HEK293 (cell line): ENCODE results near the gene CA10.

Experiments used
- GLI2 ChIP-seq: fragments of 450-650 bp; formaldehyde crosslinking; IDR thresholded peaks from 2 replicates; pipeline ENCODE4; 2017; ENCODE audit warnings: missing biosample characterization, missing genetic modification characterization, low read depth, borderline replicate concordance
- MYNN ChIP-seq: fragments of 450-650 bp; formaldehyde crosslinking; IDR thresholded peaks from 2 replicates; pipeline ENCODE4 v1.5.1; 2016; ENCODE audit warnings: missing biosample characterization, missing genetic modification characterization, borderline replicate concordance
- YY1 ChIP-seq: fragments of 450-650 bp; formaldehyde crosslinking; IDR thresholded peaks from 2 replicates; pipeline ENCODE4 v1.5.1; 2018; ENCODE audit warnings: missing biosample characterization, missing genetic modification characterization
- ZNF274 ChIP-seq, 2 experiments: fragments of 200-500 bp in 1 of 2; fragments of 450-650 bp in 1 of 2; sonication (Bioruptor generic) in 1 of 2; formaldehyde crosslinking in 1 of 2; IDR thresholded peaks; 2 replicates each; pipeline versions ENCODE4 v1.5.1 to v1.6.1; 2014 to 2016; ENCODE audit warnings: borderline replicate concordance in 1 of 2, inconsistent platforms in 1 of 2, low read length in 1 of 2, missing biosample characterization in 1 of 2, missing genetic modification characterization in 1 of 2
- ZNF335 ChIP-seq: fragments of 450-650 bp; formaldehyde crosslinking; conservative IDR thresholded peaks from 2 replicates; pipeline ENCODE4 v1.5.1; 2016; ENCODE audit warnings: missing biosample characterization, missing genetic modification characterization
- TF ChIP-seq, protein P1 (sequence below): fragments of 450-650 bp; formaldehyde crosslinking; IDR thresholded peaks from 2 replicates; pipeline ENCODE4 v1.5.1; 2016; ENCODE audit warnings: missing biosample characterization, missing genetic modification characterization, low read depth
- TF ChIP-seq, protein P2 (sequence below): fragments of 450-650 bp; formaldehyde crosslinking; IDR thresholded peaks from 2 replicates; pipeline ENCODE4 v1.5.1; 2016; ENCODE audit warnings: missing biosample characterization, missing genetic modification characterization
- TF ChIP-seq, protein P3 (sequence below): fragments of 450-650 bp; formaldehyde crosslinking; IDR thresholded peaks from 2 replicates; pipeline ENCODE4 v1.5.1; 2016; ENCODE audit warnings: missing biosample characterization, missing genetic modification characterization
- TF ChIP-seq, protein P4 (sequence below): fragments of 450-650 bp; formaldehyde crosslinking; IDR thresholded peaks from 2 replicates; pipeline ENCODE4 v1.5.1; 2016; ENCODE audit warnings: missing biosample characterization, missing genetic modification characterization, low read depth

DNA sequence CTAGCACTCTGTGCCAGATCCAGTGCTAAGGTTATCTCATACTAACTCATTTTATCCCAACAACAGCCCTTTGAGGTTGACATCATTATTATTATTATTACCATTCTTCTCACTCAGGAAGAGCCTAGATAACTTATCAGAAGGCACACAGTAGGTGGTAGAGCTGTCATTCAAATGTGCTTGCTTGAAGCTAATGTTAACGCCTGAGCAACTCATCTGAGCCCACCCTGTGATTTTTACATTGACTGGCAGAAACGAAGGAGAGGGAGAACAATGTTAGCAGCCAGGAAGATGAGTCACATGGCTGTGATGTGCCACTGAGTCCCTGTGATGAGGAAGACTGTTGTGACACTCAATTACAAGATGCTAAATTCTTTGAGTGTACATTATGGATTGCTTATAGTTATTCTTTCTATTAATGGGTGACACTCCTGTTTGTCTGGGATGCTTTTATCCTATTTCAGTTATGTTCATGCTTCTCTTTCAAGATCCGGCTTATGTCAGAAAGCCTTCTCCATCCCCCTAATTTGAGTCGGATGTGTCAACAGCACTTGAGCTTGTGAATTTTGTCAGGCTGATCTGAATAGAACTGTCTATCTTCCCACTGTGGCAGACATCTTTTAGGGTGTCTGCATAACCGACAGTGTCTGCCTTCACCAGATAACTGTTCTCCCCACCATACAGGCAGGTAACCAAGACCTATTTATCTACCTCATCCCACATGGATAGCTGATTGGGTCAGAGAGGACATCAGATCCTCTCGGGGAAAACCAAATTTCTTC is 426.4 kb downstream of the CA10 start:
- no peak for TF ChIP-seq MYNN (tag by site-specific recombination)
- TF ChIP-seq, protein P1, sequence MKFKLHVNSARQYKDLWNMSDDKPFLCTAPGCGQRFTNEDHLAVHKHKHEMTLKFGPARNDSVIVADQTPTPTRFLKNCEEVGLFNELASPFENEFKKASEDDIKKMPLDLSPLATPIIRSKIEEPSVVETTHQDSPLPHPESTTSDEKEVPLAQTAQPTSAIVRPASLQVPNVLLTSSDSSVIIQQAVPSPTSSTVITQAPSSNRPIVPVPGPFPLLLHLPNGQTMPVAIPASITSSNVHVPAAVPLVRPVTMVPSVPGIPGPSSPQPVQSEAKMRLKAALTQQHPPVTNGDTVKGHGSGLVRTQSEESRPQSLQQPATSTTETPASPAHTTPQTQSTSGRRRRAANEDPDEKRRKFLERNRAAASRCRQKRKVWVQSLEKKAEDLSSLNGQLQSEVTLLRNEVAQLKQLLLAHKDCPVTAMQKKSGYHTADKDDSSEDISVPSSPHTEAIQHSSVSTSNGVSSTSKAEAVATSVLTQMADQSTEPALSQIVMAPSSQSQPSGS (tag by site-specific recombination) = no peak
- TF ChIP-seq, protein P2, sequence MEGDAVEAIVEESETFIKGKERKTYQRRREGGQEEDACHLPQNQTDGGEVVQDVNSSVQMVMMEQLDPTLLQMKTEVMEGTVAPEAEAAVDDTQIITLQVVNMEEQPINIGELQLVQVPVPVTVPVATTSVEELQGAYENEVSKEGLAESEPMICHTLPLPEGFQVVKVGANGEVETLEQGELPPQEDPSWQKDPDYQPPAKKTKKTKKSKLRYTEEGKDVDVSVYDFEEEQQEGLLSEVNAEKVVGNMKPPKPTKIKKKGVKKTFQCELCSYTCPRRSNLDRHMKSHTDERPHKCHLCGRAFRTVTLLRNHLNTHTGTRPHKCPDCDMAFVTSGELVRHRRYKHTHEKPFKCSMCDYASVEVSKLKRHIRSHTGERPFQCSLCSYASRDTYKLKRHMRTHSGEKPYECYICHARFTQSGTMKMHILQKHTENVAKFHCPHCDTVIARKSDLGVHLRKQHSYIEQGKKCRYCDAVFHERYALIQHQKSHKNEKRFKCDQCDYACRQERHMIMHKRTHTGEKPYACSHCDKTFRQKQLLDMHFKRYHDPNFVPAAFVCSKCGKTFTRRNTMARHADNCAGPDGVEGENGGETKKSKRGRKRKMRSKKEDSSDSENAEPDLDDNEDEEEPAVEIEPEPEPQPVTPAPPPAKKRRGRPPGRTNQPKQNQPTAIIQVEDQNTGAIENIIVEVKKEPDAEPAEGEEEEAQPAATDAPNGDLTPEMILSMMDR (tag by site-specific recombination) = no peak
- no peak for TF ChIP-seq YY1 (tag by site-specific recombination)
- no peak for TF ChIP-seq ZNF274 (IDR thresholded peaks at IDR 0.05; ENCODE audit: low read length)
- TF ChIP-seq ZNF274 (tag by site-specific recombination; IDR thresholded peaks at IDR 0.05; ENCODE audit: borderline replicate concordance) = no peak
- TF ChIP-seq GLI2 (tag by site-specific recombination) = no peak
- no peak for TF ChIP-seq ZNF335 (tag by site-specific recombination)
- TF ChIP-seq, protein P3, sequence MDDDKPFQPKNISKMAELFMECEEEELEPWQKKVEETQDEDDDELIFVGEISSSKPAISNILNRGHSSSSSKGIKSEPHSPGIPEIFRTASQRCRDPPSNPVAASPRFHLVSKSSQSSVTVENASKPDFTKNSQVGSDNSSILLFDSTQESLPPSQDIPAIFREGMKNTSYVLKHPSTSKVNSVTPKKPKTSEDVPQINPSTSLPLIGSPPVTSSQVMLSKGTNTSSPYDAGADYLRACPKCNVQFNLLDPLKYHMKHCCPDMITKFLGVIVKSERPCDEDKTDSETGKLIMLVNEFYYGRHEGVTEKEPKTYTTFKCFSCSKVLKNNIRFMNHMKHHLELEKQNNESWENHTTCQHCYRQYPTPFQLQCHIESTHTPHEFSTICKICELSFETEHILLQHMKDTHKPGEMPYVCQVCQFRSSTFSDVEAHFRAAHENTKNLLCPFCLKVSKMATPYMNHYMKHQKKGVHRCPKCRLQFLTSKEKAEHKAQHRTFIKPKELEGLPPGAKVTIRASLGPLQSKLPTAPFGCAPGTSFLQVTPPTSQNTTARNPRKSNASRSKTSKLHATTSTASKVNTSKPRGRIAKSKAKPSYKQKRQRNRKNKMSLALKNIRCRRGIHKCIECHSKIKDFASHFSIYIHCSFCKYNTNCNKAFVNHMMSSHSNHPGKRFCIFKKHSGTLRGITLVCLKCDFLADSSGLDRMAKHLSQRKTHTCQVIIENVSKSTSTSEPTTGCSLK = no peak
- TF ChIP-seq, protein P4, sequence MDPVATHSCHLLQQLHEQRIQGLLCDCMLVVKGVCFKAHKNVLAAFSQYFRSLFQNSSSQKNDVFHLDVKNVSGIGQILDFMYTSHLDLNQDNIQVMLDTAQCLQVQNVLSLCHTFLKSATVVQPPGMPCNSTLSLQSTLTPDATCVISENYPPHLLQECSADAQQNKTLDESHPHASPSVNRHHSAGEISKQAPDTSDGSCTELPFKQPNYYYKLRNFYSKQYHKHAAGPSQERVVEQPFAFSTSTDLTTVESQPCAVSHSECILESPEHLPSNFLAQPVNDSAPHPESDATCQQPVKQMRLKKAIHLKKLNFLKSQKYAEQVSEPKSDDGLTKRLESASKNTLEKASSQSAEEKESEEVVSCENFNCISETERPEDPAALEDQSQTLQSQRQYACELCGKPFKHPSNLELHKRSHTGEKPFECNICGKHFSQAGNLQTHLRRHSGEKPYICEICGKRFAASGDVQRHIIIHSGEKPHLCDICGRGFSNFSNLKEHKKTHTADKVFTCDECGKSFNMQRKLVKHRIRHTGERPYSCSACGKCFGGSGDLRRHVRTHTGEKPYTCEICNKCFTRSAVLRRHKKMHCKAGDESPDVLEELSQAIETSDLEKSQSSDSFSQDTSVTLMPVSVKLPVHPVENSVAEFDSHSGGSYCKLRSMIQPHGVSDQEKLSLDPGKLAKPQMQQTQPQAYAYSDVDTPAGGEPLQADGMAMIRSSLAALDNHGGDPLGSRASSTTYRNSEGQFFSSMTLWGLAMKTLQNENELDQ (tag by site-specific recombination) = no peak
